IPS DF 4.7 (cell line): ENCODE measurements around the gene GBGT1.

ENCODE experiments used
- DNase-seq: peaks from one replicate; pipeline ENCODE4 v3.0.0-alpha.2; 2013; ENCODE audit warnings: low spot score; ENCODE audit errors: extremely low read depth

GBGT1 gene

DNA sequence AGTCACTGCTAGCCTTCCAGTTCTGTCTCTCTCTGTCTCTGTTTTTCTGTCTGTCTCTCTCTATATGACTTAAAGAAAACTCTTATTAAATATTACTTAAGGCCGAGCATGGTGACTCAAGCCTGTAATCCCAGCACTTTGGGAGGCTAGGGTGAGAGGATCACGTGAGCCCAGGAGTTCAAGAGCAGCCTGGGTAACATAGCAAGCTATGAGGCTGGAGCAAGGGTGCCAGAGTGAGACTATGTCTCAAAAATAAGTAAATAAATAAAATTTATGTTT is 1.7 kb upstream of the GBGT1 start:
- no peak for DNase-seq

DNA sequence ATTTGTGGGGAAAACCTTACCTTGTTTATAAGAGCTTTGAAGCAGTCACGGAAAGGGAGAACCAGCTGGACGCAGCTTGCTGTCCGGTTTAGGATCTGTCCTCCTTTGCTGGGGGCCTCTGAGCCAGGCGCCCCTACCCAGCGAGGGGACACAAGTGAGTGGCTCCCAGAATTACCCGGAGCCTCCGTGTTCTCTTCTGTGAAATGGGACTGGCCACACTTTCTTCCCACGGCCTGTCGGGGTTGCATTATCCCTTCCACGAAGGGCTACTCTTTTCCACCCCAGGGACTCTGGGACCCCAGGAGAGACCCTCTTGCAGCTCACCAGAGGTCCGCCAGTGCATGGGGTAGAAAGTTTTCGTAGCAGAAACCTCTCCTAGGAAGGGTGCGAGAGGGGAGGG is 477 bp upstream of the GBGT1 start:
- no peak for DNase-seq

DNA sequence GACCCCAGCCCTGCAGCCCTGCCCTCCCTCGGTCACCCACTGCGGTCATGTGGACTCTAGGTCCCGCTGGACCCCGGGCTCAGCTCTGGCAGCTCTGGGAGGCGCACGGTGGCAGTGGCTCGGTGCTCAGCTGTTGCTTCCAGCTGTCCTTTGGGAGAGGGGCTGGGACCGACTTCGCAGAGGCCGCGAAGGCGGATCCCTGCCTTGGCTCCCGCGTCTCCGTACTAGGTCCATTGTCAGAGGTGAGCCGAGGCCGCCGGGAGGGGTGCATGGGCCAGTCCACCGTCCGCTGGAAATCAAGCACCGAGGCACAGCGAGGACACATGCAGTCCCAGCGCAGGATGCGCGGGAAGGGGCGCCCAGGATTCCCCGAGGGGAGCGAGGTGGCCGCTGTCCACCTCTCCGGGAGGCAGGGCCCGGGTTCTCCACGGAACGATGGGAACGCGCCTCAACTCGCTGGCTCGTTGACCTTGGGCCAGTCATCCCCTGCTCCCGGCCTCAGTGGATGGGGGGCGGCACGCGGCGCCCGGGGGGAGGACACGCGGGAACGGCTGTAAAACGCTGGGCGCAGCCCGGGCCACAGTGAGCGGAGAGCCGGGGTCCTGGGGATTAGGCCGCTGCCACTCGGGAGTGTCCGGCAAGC is 732 bp downstream of the GBGT1 start:
- DNase-seq = no peak

DNA sequence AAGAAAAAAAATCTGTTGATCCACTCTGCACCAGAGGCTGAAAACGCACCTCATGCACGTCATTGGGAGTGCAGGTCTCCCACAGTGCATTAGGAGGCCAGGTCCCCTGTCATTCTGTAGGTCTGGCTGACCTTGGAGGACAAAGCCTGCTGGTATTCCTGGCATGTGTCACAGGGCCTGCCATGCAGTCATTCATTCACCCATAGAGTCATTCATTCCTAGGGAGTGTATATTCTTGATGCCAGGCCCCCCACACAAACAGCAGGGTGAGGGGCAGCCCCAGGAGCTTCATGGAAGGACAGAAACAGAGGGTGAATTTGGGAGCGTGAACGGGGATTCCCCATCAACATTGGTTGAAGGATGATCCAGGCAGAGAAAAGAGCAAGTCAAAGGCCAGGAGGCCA is 2.2 kb downstream of the GBGT1 start:
- no peak for DNase-seq

DNA sequence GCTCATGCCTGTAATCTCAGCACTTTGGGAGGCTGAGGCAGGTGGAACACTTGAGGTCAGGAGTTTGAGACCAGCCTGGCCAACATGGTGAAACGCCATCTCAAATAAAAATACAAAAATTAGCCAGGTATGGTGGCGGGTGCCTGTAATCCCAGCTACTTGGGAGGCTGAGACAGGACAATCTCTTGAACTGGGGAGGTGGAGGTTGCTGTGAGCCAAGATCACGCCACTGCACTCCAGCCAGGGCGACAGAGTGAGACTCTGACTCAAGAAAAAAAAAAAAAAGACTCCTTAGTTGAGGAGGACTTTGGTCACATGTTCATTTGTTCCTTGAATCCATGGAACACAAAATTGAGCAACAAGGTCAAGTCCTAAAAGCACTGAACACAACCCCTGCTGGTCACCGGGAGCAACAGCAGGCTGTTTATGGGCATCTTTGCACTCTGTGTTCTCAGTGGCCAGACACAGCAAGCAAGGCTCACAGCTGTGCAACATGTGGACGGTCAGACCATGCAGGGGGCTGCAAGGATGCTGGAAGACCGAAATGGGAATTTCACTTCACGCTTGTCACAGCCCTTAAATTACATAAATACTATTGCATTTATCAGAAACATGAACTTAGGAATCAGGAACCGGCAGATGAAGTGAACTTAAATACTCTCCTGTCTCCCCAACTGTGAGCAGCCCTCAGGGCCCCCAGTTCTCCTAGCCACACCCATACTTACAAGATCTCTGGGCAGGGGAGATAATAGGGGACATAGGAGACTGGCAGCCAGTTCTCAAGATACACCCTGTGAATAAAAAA is 2.8 kb downstream of the GBGT1 start:
- DNase-seq = no peak

DNA sequence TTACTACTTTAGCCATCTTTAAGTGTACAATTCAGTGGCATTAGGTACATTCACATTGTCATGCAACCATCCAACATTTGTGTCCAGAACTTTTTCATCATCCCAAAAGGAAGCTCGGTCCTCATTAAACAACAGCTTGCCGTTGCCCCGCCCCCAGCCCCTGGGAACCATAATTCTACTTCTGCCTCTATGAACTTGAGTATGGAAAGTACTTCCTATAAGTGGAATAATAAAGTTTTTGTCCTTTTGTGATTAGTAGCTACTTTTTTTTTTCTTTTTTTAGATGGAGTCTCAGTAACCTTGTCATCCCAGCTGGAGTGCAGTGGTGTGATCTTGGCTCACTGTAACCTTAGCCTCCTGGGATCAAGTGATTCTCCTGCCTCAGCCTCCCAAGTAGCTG is 5.0 kb downstream of the GBGT1 start:
- DNase-seq = no peak

DNA sequence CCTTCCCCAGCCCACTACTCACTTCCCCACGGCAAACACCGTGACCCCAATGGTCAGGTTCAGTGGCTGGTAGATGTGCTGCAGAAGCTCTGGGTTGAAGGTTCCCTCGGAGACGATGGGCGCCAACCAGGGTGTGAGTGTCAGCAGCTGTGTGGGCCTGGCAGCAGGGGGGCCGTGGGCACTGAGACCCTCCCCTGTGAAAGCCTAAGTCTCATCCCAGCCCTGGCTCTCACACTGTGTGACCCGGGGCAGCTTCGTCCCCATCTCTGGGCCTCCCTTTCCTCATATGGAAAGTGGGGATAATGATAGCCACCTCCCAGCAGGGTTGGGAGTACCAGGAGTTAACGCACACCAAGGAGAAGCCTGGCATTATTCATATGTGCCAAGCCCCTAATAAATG is 8.6 kb downstream of the GBGT1 start:
- no peak for DNase-seq

DNA sequence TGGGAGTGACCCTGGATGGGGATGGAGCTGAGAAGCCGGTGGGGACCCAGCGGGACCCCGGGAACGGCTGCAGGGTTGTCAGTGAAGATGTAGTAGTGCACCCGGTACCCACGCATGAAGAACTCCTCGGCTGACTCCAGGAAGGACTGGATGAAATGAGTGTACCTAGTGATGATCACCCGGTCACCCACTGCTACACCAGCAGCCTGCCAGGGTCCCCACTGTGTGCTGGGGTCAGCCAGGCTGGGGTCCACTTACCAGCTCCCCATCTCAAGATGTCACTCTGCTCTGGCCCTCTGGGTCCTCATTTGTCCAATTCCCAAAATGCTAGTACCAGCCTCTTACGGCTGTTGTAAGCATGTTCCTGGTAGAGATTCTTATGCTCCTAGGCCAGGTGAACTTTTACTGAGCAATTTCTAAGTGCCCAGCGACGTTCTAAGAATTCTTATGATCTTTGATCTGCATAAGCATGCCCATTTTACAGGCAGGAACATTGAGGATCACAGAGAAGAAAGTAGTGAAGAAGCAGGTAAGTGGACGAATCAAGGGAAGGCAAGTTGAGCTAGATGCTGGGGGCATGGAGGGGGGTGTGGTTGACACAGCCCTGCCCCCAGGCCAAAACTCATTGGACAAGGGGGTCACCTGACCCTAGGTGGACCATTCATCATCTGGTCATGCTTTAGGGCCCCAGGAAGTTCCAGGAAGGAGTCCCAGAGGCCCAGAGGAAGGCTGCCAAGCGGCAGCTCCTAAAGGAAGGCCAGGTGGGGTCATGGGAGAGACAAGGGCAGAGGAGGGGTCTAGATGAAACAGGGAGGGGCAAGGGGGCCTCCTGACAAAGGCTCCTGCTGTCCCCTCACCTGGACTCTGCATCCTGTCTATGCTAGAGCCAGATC is 9.4 kb downstream of the GBGT1 start:
- no peak for DNase-seq

DNA sequence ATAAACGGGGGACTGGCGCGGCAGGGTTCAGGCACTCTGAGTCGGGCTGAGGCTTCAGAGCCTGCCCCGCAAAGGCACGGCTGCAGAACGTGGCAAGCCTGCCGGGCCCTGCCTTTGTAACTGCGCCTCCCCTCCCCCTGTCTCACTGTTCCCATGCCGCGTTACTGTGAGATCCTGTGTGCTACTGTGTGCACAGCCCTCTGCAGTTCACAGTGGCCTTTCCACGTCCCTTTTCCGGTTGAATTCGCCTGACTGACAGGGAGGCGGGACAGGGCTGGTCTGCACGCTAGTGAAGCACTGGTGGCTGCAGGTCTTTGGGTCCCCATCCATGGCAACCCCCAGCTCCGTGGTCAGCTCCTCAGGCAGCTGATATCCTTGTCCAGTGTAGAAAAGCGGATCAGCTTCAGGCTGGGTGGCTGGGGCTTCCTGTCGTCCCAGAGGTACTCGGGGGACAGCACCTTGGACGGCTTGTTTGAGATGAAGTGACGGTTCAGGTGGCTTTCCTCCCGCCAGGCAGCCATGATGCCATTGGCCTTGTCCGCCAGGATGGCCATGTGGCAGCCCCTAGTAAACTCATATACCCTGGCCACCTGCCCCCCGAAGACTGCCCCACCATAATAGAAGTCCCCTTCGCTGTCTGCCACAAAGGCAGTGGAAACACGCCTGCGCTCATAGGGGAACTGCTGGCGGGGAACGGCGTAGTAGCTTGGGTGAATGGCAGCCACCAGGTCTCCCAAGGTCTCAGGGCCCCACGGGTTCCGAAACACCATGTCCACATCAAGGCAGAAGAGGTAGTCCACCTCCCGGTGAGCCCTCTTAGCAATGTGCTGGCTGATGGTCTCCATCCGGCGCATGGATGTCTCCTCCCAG is 10.3 kb downstream of the GBGT1 start:
- DNase-seq = no peak

DNA sequence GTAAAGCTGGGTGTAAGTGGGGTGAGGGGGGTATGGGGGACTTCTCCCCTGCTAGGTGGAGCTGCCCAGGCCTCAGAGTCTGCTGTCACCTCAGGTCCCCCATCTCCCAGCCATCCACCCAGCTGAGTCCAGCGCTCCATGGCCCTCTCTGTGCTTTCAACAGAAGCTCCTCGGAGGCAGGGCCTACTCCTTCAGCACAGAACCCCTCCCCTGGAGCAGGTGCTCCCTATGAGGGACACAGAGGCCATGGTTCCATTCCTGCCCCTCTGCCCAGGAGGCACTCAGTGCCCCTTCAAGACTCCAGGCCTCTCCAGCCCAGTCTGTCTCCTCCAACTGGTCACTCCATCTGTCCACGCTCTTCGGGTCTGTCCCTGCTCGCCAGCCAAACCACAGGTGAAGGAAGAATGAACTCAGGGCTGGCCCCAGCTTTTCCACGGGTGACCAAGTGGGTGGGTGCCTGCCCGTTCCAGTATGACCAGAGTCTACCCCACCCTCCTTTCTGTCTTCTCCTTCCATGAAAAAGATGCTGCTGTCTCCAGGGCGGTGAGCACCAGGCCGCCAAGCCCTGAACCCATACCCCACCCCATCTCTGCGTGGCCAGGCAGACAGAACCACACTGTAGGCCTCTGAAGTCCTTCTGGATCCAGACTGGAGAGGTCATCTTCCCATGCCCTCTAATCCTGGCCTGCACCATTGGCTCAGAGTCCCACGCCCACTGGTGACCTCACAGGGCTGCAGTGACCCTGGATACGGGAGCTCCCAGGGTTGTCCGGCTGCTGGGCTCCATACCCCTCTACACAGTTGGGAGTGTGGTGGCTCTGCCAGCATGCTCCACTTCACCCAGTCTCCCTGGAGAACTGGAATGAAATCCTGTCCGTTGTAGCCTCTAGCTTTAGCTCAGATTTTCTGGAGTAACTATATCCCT is 11.9 kb downstream of the GBGT1 start:
- no peak for DNase-seq

DNA sequence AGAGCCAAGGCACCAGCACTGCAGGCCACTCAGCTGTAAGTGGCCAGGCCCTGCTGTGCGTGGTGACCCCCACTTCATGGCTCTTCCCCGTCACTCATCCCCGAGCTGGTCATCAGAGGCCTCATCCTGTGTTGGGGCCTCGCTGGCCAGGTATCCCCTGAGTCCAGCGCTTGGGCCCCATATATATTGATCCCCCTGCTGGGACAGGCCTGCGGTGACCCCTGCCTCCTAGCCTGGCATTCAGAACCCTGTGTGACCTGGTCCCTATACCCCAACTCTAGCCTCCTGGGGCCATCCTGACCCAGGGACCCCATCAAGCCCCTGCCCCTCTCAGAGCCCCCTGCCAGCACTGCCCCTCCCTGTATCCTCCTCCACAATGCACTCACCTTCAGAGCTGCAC is 12.7 kb downstream of the GBGT1 start:
- no peak for DNase-seq

DNA sequence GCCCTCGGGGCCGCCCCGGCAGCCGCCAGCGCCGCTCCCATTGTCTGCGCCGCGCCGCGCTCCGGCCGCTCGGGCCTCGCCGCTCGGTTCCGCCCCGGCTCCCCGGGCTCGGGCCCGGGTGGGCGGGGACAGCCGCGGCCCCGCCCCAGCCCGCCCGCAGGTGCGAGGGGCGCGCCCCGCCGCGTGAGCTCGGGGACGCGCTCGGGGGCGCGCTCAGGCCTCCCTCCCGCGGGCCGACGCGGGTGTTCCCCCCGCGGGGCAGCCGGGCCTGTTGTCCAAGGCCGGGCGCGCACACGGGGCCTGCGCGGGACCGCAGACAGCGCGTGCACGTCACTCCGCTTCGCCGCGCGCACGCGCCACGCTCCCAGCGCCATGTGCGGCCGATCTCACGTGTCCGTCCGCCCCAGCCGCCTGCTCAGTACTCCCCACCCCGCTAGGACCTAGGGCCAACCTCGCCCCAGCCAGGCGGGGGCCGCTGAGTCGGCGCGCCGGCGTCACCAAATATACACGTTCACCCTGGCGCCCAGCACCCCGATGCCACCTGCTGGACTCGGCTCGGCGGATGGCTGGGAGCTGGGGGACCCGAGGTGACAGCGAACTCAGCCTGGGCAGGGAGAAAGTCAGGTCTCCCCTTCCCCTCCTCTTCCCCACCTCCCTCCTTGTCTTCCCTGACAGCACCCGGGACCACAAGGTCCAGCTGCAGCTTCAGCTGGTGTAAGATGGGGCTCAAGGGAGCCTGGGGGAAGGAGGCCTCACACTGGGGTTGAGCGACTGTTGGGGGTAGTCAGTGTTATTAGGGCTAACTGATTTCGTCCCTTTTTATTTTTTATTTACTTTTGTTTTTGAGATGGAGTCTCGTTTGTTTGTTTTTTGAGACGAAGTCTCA is 14.3 kb downstream of the GBGT1 start:
- DNase-seq = no peak

DNA sequence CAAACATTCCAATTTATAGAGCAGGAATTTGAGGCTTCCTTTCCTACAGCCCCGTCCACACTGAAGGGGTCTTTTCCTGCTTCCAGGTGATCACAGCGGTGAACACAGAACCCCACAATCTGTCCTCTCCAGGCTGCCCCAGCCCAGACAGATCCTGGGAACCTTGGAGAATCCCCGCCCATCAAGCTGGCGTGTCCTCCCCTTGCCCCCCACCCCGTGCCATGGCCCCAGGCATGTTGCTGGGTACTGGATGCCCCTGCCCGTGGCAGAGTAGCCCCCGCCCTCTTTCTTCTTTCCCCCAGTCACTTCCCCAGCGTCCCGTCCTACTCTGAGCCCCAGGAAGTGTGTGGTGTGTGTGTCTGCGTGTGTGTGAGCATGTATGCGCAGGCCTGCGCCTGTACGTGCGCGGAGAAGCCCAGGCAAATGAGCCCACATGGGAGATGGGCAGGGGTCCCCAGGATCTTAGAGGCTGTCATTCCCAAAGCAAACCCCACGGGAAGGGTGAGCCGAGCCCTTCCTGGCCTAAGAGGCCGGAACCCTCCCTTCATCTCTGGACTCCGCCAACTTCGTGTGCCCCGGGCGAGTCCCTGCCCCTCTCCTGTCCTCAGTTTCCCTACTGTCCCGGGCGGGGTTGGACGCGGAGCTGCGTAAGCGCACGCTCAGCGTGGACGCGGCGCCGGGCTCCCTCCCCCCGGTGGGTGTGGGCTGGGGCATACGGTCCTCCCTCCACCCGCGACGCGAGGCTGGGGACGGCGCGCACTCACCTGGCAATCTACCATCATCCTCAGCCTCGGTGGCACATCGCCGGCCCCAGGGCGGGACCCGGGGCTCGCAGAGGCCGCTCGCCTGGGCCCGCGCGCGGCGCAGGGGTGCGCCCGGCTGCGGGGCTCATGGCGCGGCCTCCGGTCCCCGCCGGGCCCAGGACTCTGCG is 15.2 kb downstream of the GBGT1 start:
- DNase-seq = no peak

DNA sequence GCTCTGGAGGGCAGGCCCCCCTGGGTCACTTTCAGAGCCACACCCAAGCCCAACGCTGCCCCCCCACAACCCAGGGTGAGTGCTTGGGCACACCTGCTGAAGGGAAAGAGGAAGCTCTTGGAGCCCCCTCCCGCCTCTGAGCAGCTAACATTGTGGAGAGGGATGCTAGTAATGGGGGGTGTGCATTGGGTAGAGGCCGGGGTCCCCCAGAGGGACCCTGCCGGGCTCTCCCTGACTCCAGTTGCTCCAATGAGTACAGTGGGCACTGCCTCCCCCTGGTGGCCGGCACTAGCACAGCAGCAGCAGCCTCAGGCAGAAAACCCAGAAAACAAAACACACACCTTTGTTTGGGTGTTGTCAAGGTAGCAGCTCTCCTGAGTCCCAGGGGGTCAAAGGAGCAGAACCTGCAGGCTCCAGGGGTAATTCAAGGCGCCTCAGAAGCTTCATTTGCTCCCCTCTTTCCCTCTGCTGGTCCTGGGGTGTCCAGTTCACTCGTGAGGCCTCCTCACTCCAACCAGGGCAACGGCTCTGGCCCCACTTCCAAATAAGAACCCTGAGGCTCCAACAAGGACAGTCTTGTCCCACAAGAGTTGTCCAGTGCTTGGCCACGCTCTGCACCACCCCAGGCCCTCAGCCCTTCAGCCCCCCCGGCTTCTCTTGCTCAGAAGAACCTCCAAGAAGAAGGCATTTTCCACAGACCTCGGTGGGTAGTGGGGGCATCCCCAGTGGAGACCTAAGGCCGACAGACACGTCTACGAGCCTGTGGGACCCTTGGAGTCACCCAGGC is 16.1 kb downstream of the GBGT1 start:
- no peak for DNase-seq

DNA sequence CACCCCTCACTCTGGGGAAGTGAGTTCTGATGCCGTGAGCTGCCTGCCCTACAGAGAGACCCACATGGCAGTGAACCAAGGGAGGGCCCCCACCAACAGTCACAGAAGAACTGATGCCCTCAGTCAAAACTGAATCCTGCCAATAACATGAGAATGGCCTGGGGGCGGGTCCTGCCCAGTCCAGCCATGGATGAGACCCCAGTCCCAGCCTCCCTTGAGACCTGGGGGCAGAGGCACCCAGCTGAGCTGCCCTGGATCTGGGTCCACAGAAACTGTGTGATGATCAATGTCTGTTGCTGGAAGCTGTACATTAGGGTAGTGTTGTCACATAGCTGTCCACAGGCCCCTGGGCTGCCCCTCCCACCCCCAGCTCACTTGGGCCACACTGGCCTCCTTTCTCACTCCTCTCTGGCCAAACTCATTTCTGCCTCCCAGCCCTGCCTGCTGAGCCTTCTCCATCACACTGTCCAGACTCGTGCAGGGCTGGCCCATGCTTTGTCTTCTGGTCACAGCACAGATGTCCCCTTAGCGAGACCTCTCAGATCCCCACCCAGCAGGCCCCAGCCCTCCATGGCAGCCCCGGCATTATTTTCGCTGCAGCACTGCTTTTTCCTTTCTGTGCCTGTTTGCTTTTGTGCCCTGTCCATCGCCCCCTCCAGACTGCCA is 16.8 kb downstream of the GBGT1 start:
- DNase-seq = no peak

DNA sequence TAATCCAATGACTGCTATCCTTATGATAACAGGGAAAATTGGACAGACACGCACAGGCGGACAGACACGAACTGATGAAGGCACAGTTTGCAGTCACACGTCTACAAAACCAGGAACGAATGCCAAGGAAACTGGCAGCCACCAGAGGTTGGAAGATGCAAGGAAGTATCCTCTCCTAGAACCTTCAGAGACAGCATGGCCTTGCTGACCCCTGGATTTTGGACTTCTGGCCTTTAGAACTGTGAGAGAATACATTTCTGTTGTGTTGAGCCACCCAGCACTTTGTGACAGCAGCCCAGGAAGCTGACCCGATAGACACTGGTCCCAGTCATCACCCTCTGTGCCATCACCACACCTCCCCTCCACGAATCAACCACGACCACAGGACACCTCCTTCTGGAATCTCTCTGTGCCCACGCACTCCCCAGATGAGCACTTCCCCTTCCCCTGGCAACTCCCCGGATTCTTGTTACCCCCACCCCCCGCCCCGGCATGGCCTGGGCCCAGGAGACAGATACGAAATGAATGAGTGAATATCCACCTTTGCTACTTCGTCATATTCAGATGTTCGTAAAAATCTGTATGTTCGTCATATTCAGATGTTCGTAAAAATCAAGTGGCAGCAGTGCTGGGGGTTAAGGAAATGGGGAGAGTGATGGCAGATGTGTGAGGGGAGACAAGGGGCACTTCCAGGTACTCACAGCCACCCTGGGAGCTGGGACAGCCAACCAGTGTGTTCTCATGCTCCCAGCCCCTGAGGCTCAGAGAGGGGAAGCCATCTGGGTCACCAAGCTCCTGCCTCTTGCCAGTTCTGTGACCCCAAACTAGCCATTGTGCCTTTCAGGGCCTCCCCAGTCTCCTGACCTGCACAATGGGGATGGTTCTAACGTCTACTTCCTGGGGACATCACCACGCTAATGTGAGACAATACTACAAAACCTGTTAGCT is 18.5 kb downstream of the GBGT1 start:
- no peak for DNase-seq
